Tibial artery (tissue), 4 donors: ENCODE data around the gene CCRL2.
A peak's percentile ranks its signal among the peaks of the same experiment; 100 is the strongest.

Experiments used
- DNase-seq, 2 donors: peaks; one replicate each; pipeline ENCODE4 v3.0.0-alpha.2; 2019
- H3K27ac ChIP-seq, 2 donors: fragments of 200-600 bp; sonication (generic) in 1 of 2; 1 replicate in 1 of 2; 2 replicates in 1 of 2; pipeline ENCODE4 v1.5.1; 2018 to 2019; ENCODE audit warnings: mild to moderate bottlenecking in 1 of 2
- H3K27me3 ChIP-seq, 2 donors: fragments of 200-600 bp; sonication (generic) in 1 of 2; one replicate each; pipeline versions ENCODE4 v1.5.1 to v1.6.0; 2016 to 2019
- H3K36me3 ChIP-seq, 3 donors: fragments of 200-600 bp; sonication (generic) in 2 of 3; one replicate each; pipeline ENCODE4 v1.5.1; 2016 to 2019; ENCODE audit warnings: mild to moderate bottlenecking in 2 of 3
- H3K4me1 ChIP-seq, 4 donors: fragments of 200-600 bp; sonication (generic) in 2 of 4; 1 replicate in 3 of 4; 2 replicates in 1 of 4; pipeline ENCODE4 v1.5.1; 2016 to 2019
- H3K4me3 ChIP-seq, 2 donors: fragments of 200-600 bp; sonication (generic) in 1 of 2; 1 replicate in 1 of 2; 2 replicates in 1 of 2; pipeline ENCODE4 v1.5.1; 2018 to 2019; ENCODE audit warnings: mild to moderate bottlenecking in 2 of 2
- H3K9me3 ChIP-seq, 3 donors: fragments of 200-600 bp; sonication (generic) in 1 of 3; one replicate each; pipeline ENCODE4 v1.5.1; 2016 to 2019
- intact Hi-C: fragments of 100-400 bp; cut with DNase I; formaldehyde crosslinking; loops from one replicate; pipeline ENCODE4 v1.15.0; 2023; ENCODE audit warnings: low total_unique reads
- TF ChIP-seq, protein P1 (sequence below), 2 experiments: fragments of 200-600 bp in 1 of 2; fragments of 450-650 bp in 1 of 2; IDR thresholded peaks; one replicate each; pipeline ENCODE4 v1.5.1; 2017 to 2019; ENCODE audit warnings: antibody characterized with exemption in 2 of 2, mild to moderate bottlenecking in 1 of 2, moderate library complexity in 1 of 2

CCRL2 gene

DNA sequence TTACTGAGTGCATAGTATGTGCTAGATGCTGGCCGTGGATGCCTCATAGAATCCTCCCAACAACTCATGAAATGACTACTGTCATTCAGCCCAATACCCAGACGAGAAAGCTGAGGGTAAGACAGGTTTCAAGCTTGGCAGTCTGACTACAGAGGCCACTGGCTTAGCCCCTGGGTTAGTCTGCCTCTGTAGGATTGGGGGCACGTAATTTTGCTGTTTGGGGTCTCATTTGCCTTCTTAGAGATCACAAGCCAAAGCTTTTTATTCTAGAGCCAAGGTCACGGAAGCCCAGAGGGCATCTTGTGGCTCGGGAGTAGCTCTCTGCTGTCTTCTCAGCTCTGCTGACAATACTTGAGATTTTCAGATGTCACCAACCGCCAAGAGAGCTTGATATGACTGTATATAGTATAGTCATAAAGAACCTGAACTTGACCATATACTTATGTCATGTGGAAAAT is 37.4 kb upstream of the CCRL2 start:
- Histone ChIP-seq H3K36me3 (no peaks in the 10 kb centered on the region), H3K27ac (no peak overlapping the region), H3K9me3 (no peaks in the 10 kb centered on the region), H3K4me1 (no peaks in the 10 kb centered on the region), H3K4me3 (no peak overlapping the region), H3K27me3 (peaks cover 0 to 17% of the 10 kb centered on the region in 2 donors)
- TF ChIP-seq, protein P1, sequence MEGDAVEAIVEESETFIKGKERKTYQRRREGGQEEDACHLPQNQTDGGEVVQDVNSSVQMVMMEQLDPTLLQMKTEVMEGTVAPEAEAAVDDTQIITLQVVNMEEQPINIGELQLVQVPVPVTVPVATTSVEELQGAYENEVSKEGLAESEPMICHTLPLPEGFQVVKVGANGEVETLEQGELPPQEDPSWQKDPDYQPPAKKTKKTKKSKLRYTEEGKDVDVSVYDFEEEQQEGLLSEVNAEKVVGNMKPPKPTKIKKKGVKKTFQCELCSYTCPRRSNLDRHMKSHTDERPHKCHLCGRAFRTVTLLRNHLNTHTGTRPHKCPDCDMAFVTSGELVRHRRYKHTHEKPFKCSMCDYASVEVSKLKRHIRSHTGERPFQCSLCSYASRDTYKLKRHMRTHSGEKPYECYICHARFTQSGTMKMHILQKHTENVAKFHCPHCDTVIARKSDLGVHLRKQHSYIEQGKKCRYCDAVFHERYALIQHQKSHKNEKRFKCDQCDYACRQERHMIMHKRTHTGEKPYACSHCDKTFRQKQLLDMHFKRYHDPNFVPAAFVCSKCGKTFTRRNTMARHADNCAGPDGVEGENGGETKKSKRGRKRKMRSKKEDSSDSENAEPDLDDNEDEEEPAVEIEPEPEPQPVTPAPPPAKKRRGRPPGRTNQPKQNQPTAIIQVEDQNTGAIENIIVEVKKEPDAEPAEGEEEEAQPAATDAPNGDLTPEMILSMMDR (IDR thresholded peaks at IDR 0.05) = no peak
- intact Hi-C loops = no loop called here
- no peak for DNase-seq

DNA sequence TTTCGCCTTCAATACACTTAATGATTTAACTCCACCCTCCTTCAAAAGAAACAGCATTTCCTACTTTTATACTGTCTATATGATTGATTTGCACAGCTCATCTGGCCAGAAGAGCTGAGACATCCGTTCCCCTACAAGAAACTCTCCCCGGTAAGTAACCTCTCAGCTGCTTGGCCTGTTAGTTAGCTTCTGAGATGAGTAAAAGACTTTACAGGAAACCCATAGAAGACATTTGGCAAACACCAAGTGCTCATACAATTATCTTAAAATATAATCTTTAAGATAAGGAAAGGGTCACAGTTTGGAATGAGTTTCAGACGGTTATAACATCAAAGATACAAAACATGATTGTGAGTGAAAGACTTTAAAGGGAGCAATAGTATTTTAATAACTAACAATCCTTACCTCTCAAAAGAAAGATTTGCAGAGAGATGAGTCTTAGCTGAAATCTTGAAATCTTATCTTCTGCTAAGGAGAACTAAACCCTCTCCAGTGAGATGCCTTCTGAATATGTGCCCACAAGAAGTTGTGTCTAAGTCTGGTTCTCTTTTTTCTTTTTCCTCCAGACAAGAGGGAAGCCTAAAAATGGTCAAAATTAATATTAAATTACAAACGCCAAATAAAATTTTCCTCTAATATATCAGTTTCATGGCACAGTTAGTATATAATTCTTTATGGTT is 36.1 kb upstream of the CCRL2 start, which contains the start of gene CCR5:
Gene CCR5 (plus strand): TSS at position 108 of the 680 bp plus-strand sequence. CDS start 1,957 bp downstream, outside the sequence.
- no peaks in the 10 kb centered on the region for H3K4me1 ChIP-seq
- no peak for DNase-seq
- no peaks in the 10 kb centered on the region for H3K9me3 ChIP-seq
- intact Hi-C loops = no loop called here
- H3K27me3 ChIP-seq = peaks cover 0 to 14% of the 10 kb centered on the region in 2 donors
- H3K27ac ChIP-seq = no peak within 1 kb of the TSS
- no peak within 1 kb of the TSS for H3K4me3 ChIP-seq
- H3K36me3 ChIP-seq = no peaks in the 10 kb centered on the region
- TF ChIP-seq, protein P1 (IDR thresholded peaks at IDR 0.05) = no peak

DNA sequence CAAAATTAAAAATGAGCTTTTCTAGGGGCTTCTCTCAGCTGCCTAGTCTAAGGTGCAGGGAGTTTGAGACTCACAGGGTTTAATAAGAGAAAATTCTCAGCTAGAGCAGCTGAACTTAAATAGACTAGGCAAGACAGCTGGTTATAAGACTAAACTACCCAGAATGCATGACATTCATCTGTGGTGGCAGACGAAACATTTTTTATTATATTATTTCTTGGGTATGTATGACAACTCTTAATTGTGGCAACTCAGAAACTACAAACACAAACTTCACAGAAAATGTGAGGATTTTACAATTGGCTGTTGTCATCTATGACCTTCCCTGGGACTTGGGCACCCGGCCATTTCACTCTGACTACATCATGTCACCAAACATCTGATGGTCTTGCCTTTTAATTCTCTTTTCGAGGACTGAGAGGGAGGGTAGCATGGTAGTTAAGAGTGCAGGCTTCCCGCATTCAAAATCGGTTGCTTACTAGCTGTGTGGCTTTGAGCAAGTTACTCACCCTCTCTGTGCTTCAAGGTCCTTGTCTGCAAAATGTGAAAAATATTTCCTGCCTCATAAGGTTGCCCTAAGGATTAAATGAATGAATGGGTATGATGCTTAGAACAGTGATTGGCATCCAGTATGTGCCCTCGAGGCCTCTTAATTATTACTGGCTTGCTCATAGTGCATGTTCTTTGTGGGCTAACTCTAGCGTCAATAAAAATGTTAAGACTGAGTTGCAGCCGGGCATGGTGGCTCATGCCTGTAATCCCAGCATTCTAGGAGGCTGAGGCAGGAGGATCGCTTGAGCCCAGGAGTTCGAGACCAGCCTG is 35.3 kb upstream of the CCRL2 start:
- intact Hi-C loops = no loop called here
- no peak overlapping the region for H3K4me3 ChIP-seq
- no peak overlapping the region for H3K27ac ChIP-seq

DNA sequence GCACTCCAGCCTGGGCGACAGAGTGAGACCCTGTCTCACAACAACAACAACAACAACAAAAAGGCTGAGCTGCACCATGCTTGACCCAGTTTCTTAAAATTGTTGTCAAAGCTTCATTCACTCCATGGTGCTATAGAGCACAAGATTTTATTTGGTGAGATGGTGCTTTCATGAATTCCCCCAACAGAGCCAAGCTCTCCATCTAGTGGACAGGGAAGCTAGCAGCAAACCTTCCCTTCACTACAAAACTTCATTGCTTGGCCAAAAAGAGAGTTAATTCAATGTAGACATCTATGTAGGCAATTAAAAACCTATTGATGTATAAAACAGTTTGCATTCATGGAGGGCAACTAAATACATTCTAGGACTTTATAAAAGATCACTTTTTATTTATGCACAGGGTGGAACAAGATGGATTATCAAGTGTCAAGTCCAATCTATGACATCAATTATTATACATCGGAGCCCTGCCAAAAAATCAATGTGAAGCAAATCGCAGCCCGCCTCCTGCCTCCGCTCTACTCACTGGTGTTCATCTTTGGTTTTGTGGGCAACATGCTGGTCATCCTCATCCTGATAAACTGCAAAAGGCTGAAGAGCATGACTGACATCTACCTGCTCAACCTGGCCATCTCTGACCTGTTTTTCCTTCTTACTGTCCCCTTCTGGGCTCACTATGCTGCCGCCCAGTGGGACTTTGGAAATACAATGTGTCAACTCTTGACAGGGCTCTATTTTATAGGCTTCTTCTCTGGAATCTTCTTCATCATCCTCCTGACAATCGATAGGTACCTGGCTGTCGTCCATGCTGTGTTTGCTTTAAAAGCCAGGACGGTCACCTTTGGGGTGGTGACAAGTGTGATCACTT is 34.3 kb upstream of the CCRL2 start:
- H3K4me1 ChIP-seq = no peaks in the 10 kb centered on the region
- DNase-seq = no peak
- no peaks in the 10 kb centered on the region for H3K9me3 ChIP-seq
- intact Hi-C loops = no loop called here
- no peaks in the 10 kb centered on the region for H3K36me3 ChIP-seq
- peaks cover 0 to 11% of the 10 kb centered on the region in 2 donors for H3K27me3 ChIP-seq
- no peak overlapping the region for H3K27ac ChIP-seq
- H3K4me3 ChIP-seq = no peak overlapping the region
- TF ChIP-seq, protein P1 (IDR thresholded peaks at IDR 0.05) = peak in 1 of 2 experiments; percentile 6

More for the DNA sequence above, 35.3 kb upstream of the CCRL2 start:
- no peak for DNase-seq
- TF ChIP-seq, protein P1 (IDR thresholded peaks at IDR 0.05) = no peak
- H3K4me1 ChIP-seq = no peaks in the 10 kb centered on the region
- H3K9me3 ChIP-seq = no peaks in the 10 kb centered on the region
- H3K36me3 ChIP-seq = no peaks in the 10 kb centered on the region
- peaks cover 0 to 11% of the 10 kb centered on the region in 2 donors for H3K27me3 ChIP-seq

DNA sequence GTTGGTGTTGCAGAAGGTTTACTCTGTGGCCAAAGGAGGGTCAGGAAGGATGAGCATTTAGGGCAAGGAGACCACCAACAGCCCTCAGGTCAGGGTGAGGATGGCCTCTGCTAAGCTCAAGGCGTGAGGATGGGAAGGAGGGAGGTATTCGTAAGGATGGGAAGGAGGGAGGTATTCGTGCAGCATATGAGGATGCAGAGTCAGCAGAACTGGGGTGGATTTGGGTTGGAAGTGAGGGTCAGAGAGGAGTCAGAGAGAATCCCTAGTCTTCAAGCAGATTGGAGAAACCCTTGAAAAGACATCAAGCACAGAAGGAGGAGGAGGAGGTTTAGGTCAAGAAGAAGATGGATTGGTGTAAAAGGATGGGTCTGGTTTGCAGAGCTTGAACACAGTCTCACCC is 32.3 kb upstream of the CCRL2 start:
- intact Hi-C loops = no loop called here
- TF ChIP-seq, protein P1 (IDR thresholded peaks at IDR 0.05) = no peak

More for the DNA sequence above, 32.3 kb upstream of the CCRL2 start:
- Histone ChIP-seq H3K4me1 (no peaks in the 10 kb centered on the region), H3K36me3 (no peaks in the 10 kb centered on the region), H3K27me3 (peaks cover 0 to 11% of the 10 kb centered on the region in 2 donors), H3K27ac (no peak overlapping the region), H3K4me3 (no peak overlapping the region), H3K9me3 (no peaks in the 10 kb centered on the region)
- DNase-seq = no peak
